HCT116 (cell line): ENCODE data around the gene DQX1. TPM values are rescaled to one million over a fixed set of nuclear protein-coding genes. Genes with fewer than 3 reads are reported as not detected.

Experiments
- ATAC-seq: fragments of 200-7000 bp; cut with Tn5 transposase; 2 replicates; pipeline ENCODE4 v1.9.1; 2020; ENCODE audit warnings: mild to moderate bottlenecking, moderate library complexity
- BruUV-seq: library from RNA; stranded (reverse); fragments of 400-500 nt; replicated peaks from 2 replicates; lab custom pipeline; 2021; lab: Mats Ljungman, UMichigan
- CTCF ChIA-PET: fragments of 300-600 bp; sonication (Branson Sonifier 250); formaldehyde crosslinking; loops from one replicate; lab custom pipeline; 2021; ENCODE audit warnings: antibody characterized with exemption; lab: Charles Lee
- POLR2A ChIA-PET: fragments of 300-600, 350-600 bp; sonication (Branson Sonifier 250); formaldehyde crosslinking; loops from one replicate; lab custom pipeline; 2021; ENCODE audit warnings: antibody characterized with exemption; lab: Charles Lee
- RAD21 ChIA-PET, 2 experiments: fragments of 300-600 bp; sonication (Branson Sonifier 250); formaldehyde crosslinking; loops; one replicate each; lab custom pipeline; 2023; ENCODE audit warnings: low total read pairs in 2 of 2; ENCODE audit not compliant: uncharacterized antibody in 2 of 2, unreplicated experiment in 2 of 2, low non-redundant PET in 1 of 2; lab: Charles Lee
- DNase-seq: peaks from one replicate; pipeline ENCODE4 v3.0.0-alpha.2; 2010; ENCODE audit warnings: low read depth, low spot score
- H2AFZ ChIP-seq: fragments of 200-600 bp; shearing (Covaris generic), sonication (generic); 2 replicates; pipeline ENCODE4 v1.6.1; 2017; ENCODE audit warnings: low read depth, mixed run types, mixed read lengths, antibody characterized with exemption, low read length; ENCODE audit not compliant: poor library complexity, severe bottlenecking
- H3K27ac ChIP-seq: 2 replicates; pipeline ENCODE4 v1.5.1; 2012; ENCODE audit warnings: low read depth, low read length
- H3K27me3 ChIP-seq: fragments of 200-600 bp; sonication (generic); 2 replicates; pipeline ENCODE4 v1.6.1; 2016; ENCODE audit warnings: mixed run types, low read length, mixed read lengths; ENCODE audit not compliant: insufficient read depth
- H3K36me3 ChIP-seq, 2 experiments: fragments of 200-500 bp in 1 of 2; fragments of 200-600 bp in 1 of 2; sonication (Bioruptor generic) in 1 of 2; sonication (generic) in 1 of 2; 2 replicates each; pipeline versions ENCODE4 v1.5.1 to v1.6.1; 2014 to 2016; ENCODE audit warnings: low read length in 2 of 2, inconsistent platforms in 1 of 2, mixed read lengths in 1 of 2, mixed run types in 1 of 2; ENCODE audit not compliant: insufficient read depth in 2 of 2, control insufficient read depth in 1 of 2
- H3K4me1 ChIP-seq, 2 experiments: fragments of 200-600 bp in 1 of 2; sonication (generic) in 1 of 2; 2 replicates each; pipeline versions ENCODE4 v1.5.1 to v1.6.1; 2012 to 2017; ENCODE audit warnings: low read length in 2 of 2, inconsistent platforms in 1 of 2, mild to moderate bottlenecking in 1 of 2, mixed read lengths in 1 of 2, mixed run types in 1 of 2, moderate library complexity in 1 of 2; ENCODE audit not compliant: insufficient read depth in 2 of 2, control insufficient read depth in 1 of 2
- H3K4me2 ChIP-seq: fragments of 200-600 bp; sonication (generic); 2 replicates; pipeline ENCODE4 v1.6.1; 2017; ENCODE audit warnings: mixed run types, low read length, mixed read lengths
- H3K4me3 ChIP-seq, 2 experiments: fragments of 200-600 bp in 1 of 2; sonication (generic) in 1 of 2; replicated peaks in 1 of 2; 2 replicates each; pipeline ENCODE4 v1.5.1; 2011 to 2016; ENCODE audit warnings: low read length in 2 of 2, control low read depth in 1 of 2, low read depth in 1 of 2, mild to moderate bottlenecking in 1 of 2, mixed read lengths in 1 of 2, mixed run types in 1 of 2
- H3K79me2 ChIP-seq: fragments of 200-600 bp; sonication (generic); 2 replicates; pipeline ENCODE4 v1.6.1; 2017; ENCODE audit warnings: mild to moderate bottlenecking, mixed run types, low read length, moderate library complexity, mixed read lengths; ENCODE audit not compliant: insufficient read depth
- H3K9ac ChIP-seq: fragments of 200-600 bp; sonication (generic); 2 replicates; pipeline ENCODE4 v1.6.1; 2016; ENCODE audit warnings: low read length, mixed read lengths
- H3K9me2 ChIP-seq: fragments of 200-600 bp; sonication (generic), shearing (Covaris generic); 2 replicates; pipeline ENCODE4 v1.6.1; 2017; ENCODE audit warnings: mixed run types, mild to moderate bottlenecking, moderate library complexity; ENCODE audit not compliant: insufficient read depth
- H3K9me3 ChIP-seq, 2 experiments: fragments of 200-500 bp in 1 of 2; fragments of 200-600 bp in 1 of 2; sonication (Bioruptor generic) in 1 of 2; sonication (generic) in 1 of 2; 2 replicates each; pipeline ENCODE4 v1.6.1; 2014 to 2017; ENCODE audit warnings: low read length in 2 of 2, mixed read lengths in 2 of 2, inconsistent platforms in 1 of 2, low read depth in 1 of 2, mild to moderate bottlenecking in 1 of 2, mixed run types in 1 of 2, moderate library complexity in 1 of 2; ENCODE audit not compliant: control insufficient read depth in 1 of 2, insufficient read depth in 1 of 2
- H4K20me1 ChIP-seq: fragments of 200-600 bp; sonication (generic), shearing (Covaris generic); 2 replicates; pipeline ENCODE4 v1.6.1; 2017; ENCODE audit warnings: mixed run types, mild to moderate bottlenecking, moderate library complexity; ENCODE audit not compliant: insufficient read depth
- ATF3 ChIP-seq: IDR thresholded peaks from 2 replicates; pipeline ENCODE4 v1.6.1; 2012
- CBX3 ChIP-seq: IDR thresholded peaks from 2 replicates; pipeline ENCODE4 v1.6.1; 2012; ENCODE audit warnings: low read depth
- CEBPB ChIP-seq: IDR thresholded peaks from 2 replicates; pipeline ENCODE4 v1.6.1; 2012; ENCODE audit warnings: low read depth
- CTCF ChIP-seq, 3 experiments: fragments of 200-600 bp in 1 of 3; sonication (generic) in 1 of 3; IDR thresholded peaks in 2 of 3; conservative IDR thresholded peaks in 1 of 3; 2 replicates each; pipeline ENCODE4 v1.5.1; 2012 to 2017; ENCODE audit warnings: low read depth in 2 of 3, low read length in 2 of 3, antibody characterized with exemption in 1 of 3, borderline replicate concordance in 1 of 3, control low read depth in 1 of 3, mild to moderate bottlenecking in 1 of 3, mixed read lengths in 1 of 3, mixed run types in 1 of 3, moderate library complexity in 1 of 3; ENCODE audit not compliant: insufficient read depth in 1 of 3
- ELF1 ChIP-seq: IDR thresholded peaks from 2 replicates; pipeline ENCODE4 v1.6.1; 2012; ENCODE audit warnings: low read depth, borderline replicate concordance
- EZH2 ChIP-seq: fragments of 200-600 bp; sonication (generic); IDR thresholded peaks from 2 replicates; pipeline ENCODE4 v1.6.1; 2017; ENCODE audit warnings: antibody characterized with exemption, mixed run types
- JUND ChIP-seq: IDR thresholded peaks from 2 replicates; pipeline ENCODE4 v1.6.1; 2012
- MAX ChIP-seq: IDR thresholded peaks from 2 replicates; pipeline ENCODE4 v1.6.1; 2012
- POLR2AphosphoS5 ChIP-seq: IDR thresholded peaks from 2 replicates; pipeline ENCODE4 v1.6.1; 2011; ENCODE audit warnings: mild to moderate bottlenecking, low read depth, low read length, moderate library complexity
- RAD21 ChIP-seq: IDR thresholded peaks from 2 replicates; pipeline ENCODE4 v1.6.1; 2012; ENCODE audit warnings: low read depth, mild to moderate bottlenecking
- REST ChIP-seq: IDR thresholded peaks from 2 replicates; pipeline ENCODE4 v1.6.1; 2012; ENCODE audit warnings: low read depth
- SIN3A ChIP-seq: IDR thresholded peaks from 2 replicates; pipeline ENCODE4 v1.6.1; 2012; ENCODE audit warnings: low read depth
- SRF ChIP-seq: IDR thresholded peaks from 2 replicates; pipeline ENCODE4 v1.6.1; 2012; ENCODE audit warnings: low read depth
- YY1 ChIP-seq: IDR thresholded peaks from 2 replicates; pipeline ENCODE4 v1.6.1; 2011; ENCODE audit warnings: low read length, low read depth, moderate library complexity, mild to moderate bottlenecking; ENCODE audit not compliant: insufficient replicate concordance; ENCODE audit errors: extremely low read depth
- ZBTB33 ChIP-seq: IDR thresholded peaks from 2 replicates; pipeline ENCODE4 v1.6.1; 2011; ENCODE audit warnings: mild to moderate bottlenecking, low read length, moderate library complexity; ENCODE audit not compliant: insufficient replicate concordance; ENCODE audit errors: extremely low read depth
- ZNF274 ChIP-seq: fragments of 200-500 bp; sonication (Bioruptor generic); IDR thresholded peaks from 2 replicates; pipeline ENCODE4 v1.6.1; 2014; ENCODE audit warnings: mild to moderate bottlenecking, low read depth, low read length, inconsistent platforms
- intact Hi-C: fragments of 100-400 bp; cut with micrococcal nuclease; formaldehyde crosslinking; loops from 2 replicates; pipeline ENCODE4 v1.10.0; 2022
- total RNA-seq: library from RNA; stranded (reverse); gene quantifications from one replicate; pipeline ENCODE4 v1.2.1, GENCODE V29; 2021; ENCODE audit not compliant: unreplicated experiment

The DQX1 gene
- total RNA-seq, 1 experiment from 2014 or later, result 0.98 TPM

- peaks cover 18 to 27% of the 10 kb centered on the region in 2 experiments for H3K36me3 ChIP-seq
- POLR2A ChIA-PET, result no interaction called here
These were observed 895 bp downstream of the DQX1 start for GRCh38 chr2:74524955-74525716.

More at GRCh38 chr2:74524955-74525716, 895 bp downstream of the DQX1 start:
- ATAC-seq (no peak), DNase-seq (no peak)
- peaks cover 34% of the 10 kb centered on the region for H3K79me2 ChIP-seq
- no peak overlapping the region for H3K9ac ChIP-seq
- H3K4me2 ChIP-seq, result no peak overlapping the region
- H3K27me3 ChIP-seq, result no peaks in the 10 kb centered on the region
- no peak overlapping the region for H2AFZ ChIP-seq
- no peak overlapping the region for H3K4me3 ChIP-seq
- TF ChIP-seq YY1 (no peak), ATF3 (no peak), EZH2 (no peak), MAX (no peak), ELF1 (no peak), POLR2AphosphoS5 (no peak), JUND (no peak), CBX3 (no peak), REST (no peak), ZBTB33 (no peak), CTCF (IDR thresholded peaks at IDR 0.05 in 2 of 3, conservative IDR thresholded peaks at IDR 0.05 in 1 of 3; ENCODE audit: borderline replicate concordance in 1 of 3, insufficient read depth in 1 of 3, low read depth in 2 of 3, low read length in 2 of 3) (no peak), RAD21 (no peak), SIN3A (no peak), ZNF274 (no peak), CEBPB (no peak), SRF (no peak)
- RAD21 ChIA-PET, result no interaction called here
- H3K9me2 ChIP-seq, result no peaks in the 10 kb centered on the region
- CTCF ChIA-PET, result no interaction called here
- no peaks in the 10 kb centered on the region for H3K9me3 ChIP-seq
- no peak overlapping the region for H3K27ac ChIP-seq
- no peaks in the 10 kb centered on the region for H4K20me1 ChIP-seq
- intact Hi-C loops, result no loop called here
- BruUV-seq, result no TSS peak
- peaks cover 8 to 19% of the 10 kb centered on the region in 2 experiments; a peak in 3 of 4 replicates for H3K4me1 ChIP-seq
